ENCODE results near the gene PFKFB2. TPM values are rescaled to one million over a fixed set of nuclear protein-coding genes. Genes with fewer than 3 reads are reported as not detected.

Gene PFKFB2
- total and polyA plus RNA-seq, 3 donors from 2014 or later: 12.9 to 17.6 (median 13.9) TPM

DNA sequence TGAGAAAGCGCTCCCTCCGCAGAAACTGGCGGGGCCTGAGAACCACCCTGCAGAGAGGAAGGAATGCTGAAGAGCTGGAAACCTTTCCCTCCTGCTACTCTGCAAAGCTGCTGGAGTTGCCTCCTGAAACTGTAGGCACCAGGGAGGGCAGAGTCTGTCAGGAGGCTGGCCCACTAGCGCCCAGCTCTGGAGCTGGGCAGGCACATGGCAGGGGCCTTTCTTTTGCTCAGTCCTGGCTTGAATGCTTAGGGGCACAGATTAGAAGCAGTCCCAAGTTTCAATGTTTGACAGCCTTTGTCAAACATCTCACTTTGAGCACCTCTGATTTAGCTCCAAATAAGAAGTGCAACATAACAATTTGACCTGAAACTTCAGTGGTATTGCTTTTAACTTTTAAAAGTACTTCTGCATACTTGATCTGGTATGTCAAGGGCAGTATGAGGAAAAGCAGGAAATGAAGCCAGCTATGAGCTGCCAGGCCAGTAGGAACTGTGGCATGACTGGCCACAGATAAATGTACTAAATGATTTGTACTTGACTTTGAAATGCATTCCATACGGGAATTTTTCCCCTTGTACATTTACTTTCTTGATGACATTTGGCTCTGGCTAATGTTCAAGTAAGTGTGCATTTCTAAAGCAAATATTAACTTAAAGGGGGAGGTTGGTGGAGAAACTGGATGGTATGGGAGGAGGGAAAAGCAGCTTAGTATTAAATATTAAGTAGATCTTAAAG lies 27.8 kb upstream of the PFKFB2 start:
- Histone ChIP-seq H3K27ac (no peak overlapping the region), H3K27me3 (no peaks in the 10 kb centered on the region), H3K36me3 (ENCODE audit: low read depth, missing control alignments) (no peaks in the 10 kb centered on the region), H3K9me3 (no peaks in the 10 kb centered on the region), H3K4me3 (no peak overlapping the region), H3K4me1 (peaks cover 14% of the 10 kb centered on the region)
- no peak for DNase-seq
- intact Hi-C loops (cut with DNase I; ENCODE audit: low total_unique reads): no loop called here
- TF ChIP-seq, protein P1, sequence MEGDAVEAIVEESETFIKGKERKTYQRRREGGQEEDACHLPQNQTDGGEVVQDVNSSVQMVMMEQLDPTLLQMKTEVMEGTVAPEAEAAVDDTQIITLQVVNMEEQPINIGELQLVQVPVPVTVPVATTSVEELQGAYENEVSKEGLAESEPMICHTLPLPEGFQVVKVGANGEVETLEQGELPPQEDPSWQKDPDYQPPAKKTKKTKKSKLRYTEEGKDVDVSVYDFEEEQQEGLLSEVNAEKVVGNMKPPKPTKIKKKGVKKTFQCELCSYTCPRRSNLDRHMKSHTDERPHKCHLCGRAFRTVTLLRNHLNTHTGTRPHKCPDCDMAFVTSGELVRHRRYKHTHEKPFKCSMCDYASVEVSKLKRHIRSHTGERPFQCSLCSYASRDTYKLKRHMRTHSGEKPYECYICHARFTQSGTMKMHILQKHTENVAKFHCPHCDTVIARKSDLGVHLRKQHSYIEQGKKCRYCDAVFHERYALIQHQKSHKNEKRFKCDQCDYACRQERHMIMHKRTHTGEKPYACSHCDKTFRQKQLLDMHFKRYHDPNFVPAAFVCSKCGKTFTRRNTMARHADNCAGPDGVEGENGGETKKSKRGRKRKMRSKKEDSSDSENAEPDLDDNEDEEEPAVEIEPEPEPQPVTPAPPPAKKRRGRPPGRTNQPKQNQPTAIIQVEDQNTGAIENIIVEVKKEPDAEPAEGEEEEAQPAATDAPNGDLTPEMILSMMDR (IDR thresholded peaks at IDR 0.05): no peak
- no peak for TF ChIP-seq POLR2A (IDR thresholded peaks at IDR 0.05)
- 40 to 59% methylated on average over 5 of the region's 5 CpGs for WGBS, 2 donors

DNA sequence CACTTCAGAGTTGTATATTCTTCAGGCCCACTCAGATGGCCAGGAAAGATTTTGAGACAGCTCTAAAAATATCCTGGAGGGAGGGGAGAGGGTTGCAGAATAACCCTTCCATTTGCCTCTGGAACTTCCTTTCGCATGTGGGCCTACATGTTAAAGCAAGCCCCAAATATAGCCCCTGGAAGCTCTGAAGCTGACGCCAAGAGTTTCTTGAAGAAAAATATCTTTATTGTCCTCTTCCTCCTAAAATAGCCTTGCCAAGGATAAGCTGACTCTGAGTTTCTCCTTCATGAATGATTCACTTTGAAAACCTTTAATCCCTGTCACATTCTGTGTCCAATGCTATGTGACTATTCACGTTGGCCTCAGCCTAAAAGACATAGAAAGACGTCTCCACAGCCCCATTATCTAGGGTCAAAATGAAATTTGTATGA lies 27.0 kb upstream of the PFKFB2 start:
- TF ChIP-seq, protein P1 (IDR thresholded peaks at IDR 0.05): no peak
- TF ChIP-seq POLR2A (IDR thresholded peaks at IDR 0.05): no peak
- no peaks in the 10 kb centered on the region for H3K36me3 ChIP-seq (ENCODE audit: low read depth, missing control alignments)
- H3K9me3 ChIP-seq: no peaks in the 10 kb centered on the region
- DNase-seq: no peak
- no peak overlapping the region for H3K4me3 ChIP-seq
- 38 to 43% methylated on average over 4 of the region's 4 CpGs for WGBS, 2 donors
- no peaks in the 10 kb centered on the region for H3K27me3 ChIP-seq
- H3K27ac ChIP-seq: no peak overlapping the region
- intact Hi-C loops (cut with DNase I; ENCODE audit: low total_unique reads): no loop called here
- H3K4me1 ChIP-seq: peaks cover 14% of the 10 kb centered on the region

DNA sequence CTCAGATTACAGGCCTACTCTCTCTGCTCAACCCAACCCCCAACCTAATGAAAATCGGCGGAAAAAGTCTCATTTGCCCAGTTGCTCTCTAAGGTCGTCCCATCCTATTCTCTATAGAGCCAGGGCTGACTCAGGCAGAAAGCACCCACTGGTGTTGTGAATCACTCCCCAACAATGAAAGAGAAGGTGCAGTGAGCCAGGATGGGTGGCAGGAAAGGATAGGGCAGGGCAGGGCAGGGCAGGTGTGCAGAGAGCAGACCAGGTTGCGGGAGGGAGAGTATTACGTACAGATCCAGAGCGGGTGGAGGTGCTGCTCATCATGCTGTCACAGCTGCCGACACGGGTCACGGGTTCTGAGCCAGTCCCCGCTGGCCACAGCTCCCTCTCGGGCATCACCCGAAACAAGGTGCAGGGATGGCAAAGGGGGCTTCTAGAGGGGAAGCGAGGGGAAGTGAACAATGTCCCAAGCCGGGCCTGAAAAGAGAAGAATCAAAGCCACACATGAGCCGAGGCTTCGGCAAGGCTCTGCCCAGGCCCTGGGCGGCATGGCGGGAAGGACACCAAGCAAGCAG lies 25.8 kb upstream of the PFKFB2 start:
- Histone ChIP-seq H3K9me3 (no peaks in the 10 kb centered on the region), H3K36me3 (ENCODE audit: low read depth, missing control alignments) (no peaks in the 10 kb centered on the region), H3K4me3 (no peak overlapping the region), H3K27ac (no peak overlapping the region), H3K27me3 (no peaks in the 10 kb centered on the region), H3K4me1 (peaks cover 14% of the 10 kb centered on the region)
- intact Hi-C loops (cut with DNase I; ENCODE audit: low total_unique reads): no loop called here
- DNase-seq: no peak
- WGBS, 2 donors: 95 to 96% methylated on average over 17 to 18 of the region's 18 CpGs
- TF ChIP-seq, protein P1 (IDR thresholded peaks at IDR 0.05): no peak
- TF ChIP-seq POLR2A (IDR thresholded peaks at IDR 0.05): no peak

DNA sequence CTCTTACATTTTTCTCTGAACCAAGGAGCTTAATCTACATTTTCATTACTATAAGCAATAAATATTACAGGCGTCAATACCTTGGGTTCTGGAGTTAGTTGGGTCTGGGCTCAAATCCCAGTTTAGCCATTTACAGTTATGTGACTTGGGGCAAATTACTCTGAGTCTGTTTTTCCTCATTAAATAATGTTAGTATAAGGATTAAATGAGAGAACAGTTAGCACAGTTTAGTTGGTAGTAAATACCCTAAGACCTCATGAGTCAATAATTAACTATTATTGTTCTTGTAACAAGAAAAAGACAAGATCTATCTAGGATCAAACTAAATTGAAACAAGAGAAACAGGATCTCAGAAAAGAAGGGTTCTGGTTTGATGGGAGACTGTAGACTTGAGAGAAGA lies 25.2 kb upstream of the PFKFB2 start:
- no peaks in the 10 kb centered on the region for H3K9me3 ChIP-seq

More for the DNA sequence above, 25.2 kb upstream of the PFKFB2 start:
- Histone ChIP-seq H3K36me3 (ENCODE audit: low read depth, missing control alignments) (no peaks in the 10 kb centered on the region), H3K27me3 (no peaks in the 10 kb centered on the region), H3K4me1 (peaks cover 14% of the 10 kb centered on the region), H3K27ac (no peak overlapping the region), H3K4me3 (no peak overlapping the region)
- WGBS, 2 donors: 85 to 92% methylated on average over 1 of the region's 1 CpG
- TF ChIP-seq, protein P1 (IDR thresholded peaks at IDR 0.05): no peak
- TF ChIP-seq POLR2A (IDR thresholded peaks at IDR 0.05): no peak
- DNase-seq: no peak
- intact Hi-C loops (cut with DNase I; ENCODE audit: low total_unique reads): no loop called here
